Urothelium cell line (cell line): ENCODE data around the gene GOLPH3L.
A peak's percentile ranks its signal among the peaks of the same experiment; 100 is the strongest.
"Not testable (repeated sequence)": the region's sequence is repeated elsewhere in the genome, so short reads cannot be mapped to it uniquely, and the experiment has no call there.

ENCODE experiments used
- DNase-seq: peaks from one replicate; pipeline ENCODE4 v3.0.0; 2011; ENCODE audit warnings: low spot score, mixed read lengths
- FAIRE-seq: peaks from 2 replicates; lab custom pipeline; 2011; peaks lifted over from hg19 to GRCh38; lab: Jason Lieb, UNC

GOLPH3L gene

DNA sequence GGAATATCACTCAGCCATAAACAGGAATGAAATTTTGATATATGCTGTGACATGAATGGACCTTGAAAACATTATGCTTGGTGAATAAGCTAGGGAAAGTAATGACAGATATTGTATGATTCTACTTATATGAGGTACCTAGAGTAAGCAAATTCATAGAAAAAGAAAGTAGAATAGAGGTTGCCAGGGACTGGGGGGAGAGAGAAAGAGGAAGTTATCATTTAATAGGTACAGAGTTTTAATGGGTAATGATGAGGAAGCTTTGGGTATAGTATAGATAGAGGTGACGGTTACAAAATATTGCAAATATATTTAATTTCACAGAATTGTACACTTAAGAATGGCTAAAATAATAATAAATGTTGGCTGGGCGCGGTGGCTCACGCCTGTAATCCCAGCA, 36.4 kb downstream of the GOLPH3L start:
- FAIRE-seq (no peak), DNase-seq (no peak)

DNA sequence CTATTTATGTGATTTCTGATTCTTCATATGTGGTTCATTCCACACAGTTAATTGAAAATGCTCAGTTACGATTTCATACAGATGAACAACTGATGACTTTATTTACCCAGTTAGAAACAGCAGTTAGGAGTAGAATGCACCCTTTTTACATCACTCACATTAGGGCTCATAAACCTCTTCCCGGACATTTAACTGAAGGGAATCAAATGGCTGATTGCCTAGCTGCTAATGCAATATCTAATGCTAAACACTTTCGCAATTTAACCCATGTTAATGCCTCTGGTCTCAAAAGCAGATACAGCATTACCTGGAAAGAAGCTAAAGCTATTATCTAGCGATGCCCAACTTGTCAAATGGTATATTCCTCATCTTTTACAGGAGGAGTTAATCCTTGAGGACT, 39.9 kb downstream of the GOLPH3L start:
- not testable (repeated sequence) for DNase-seq, FAIRE-seq

DNA sequence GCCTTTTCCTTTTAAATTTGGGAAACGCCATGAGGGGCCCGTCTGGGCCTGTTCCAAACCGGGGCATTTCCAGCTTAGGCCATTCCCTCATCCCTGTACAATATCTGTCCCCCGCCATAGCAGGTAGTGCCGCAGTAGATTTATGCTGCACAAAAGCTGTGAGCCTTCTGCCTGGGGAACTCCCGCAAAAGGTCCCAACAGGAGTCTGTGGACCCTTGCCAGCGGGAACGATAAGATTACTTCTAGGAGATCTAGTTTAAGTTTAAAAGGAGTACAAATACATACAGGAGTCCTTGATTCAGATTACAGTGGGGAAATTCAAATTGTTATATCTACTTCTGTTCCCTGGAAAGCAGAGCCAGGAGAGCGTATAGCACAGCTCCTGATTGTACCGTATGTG, 42.3 kb downstream of the GOLPH3L start:
- FAIRE-seq = not testable (repeated sequence)

DNA sequence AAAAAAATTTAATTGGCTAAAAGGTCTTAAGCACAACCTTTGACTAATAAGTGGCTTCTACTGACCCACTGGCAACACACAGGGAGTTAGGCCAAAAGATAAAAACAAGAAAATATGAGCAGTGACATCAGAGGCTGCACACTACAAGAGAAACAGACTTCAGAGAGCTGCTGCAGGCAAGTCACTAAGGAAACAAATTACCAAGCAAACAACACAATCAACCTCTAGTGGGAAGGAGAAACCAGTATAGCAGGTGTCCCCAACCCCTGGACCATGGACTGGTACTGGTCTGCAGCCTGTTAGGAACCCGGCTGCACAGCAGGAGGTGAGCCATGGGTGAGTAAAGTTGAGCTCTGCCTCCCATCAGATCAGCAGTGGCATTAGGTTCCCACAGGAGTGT, 46.8 kb downstream of the GOLPH3L start:
- no peak for FAIRE-seq
- no peak for DNase-seq

More for the DNA sequence above, 42.3 kb downstream of the GOLPH3L start:
- not testable (repeated sequence) for DNase-seq

DNA sequence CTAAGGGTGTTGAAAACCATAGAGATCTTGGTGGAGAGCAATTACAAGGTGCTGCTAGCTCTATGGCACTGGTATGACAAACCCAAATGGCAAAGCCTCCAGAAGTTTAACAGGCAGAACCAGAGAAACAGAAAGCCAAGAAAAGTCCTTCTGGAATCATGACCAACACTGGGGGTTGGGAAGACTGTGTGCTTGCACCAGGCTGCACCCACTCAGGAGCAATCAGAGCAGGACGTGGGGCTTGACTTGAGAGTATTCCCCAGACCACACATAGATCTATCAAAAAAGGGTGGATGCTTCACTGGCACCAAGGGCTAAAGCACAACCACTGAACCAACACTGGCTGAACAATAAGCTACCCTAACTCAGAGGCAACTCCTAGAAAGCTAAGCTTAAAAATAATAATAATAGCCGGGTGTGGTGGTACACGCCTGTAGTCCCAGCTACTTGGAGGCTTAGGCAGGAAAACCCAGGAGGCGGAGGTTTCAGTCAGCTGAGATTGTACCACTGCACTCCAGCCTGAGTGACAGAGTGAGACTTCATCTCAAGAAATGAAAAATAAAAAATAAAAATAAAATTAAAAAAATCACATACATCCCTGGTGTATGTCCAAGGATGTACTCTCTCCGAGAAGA, 47.4 kb downstream of the GOLPH3L start:
- FAIRE-seq (no peak), DNase-seq (no peak)

DNA sequence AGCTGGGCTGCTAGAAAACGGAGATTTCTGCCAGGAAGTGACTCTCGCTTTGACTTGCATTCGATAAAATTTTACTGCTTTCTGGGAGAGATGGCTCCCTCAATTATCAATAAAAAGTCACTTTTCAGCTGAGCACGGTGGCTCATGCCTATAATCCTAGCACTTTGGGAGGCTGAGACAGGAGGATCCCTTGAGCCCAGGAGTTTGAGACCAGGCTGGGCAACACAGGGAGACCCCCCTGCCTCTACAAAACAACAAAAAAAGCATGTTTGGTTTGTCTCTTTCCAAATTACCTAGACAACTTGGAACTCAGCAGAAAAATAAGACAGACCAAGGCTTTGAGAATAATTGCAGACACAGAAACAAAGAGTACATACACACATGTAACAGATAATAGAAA, 54.7 kb downstream of the GOLPH3L start:
- FAIRE-seq (no peak), DNase-seq (no peak)

DNA sequence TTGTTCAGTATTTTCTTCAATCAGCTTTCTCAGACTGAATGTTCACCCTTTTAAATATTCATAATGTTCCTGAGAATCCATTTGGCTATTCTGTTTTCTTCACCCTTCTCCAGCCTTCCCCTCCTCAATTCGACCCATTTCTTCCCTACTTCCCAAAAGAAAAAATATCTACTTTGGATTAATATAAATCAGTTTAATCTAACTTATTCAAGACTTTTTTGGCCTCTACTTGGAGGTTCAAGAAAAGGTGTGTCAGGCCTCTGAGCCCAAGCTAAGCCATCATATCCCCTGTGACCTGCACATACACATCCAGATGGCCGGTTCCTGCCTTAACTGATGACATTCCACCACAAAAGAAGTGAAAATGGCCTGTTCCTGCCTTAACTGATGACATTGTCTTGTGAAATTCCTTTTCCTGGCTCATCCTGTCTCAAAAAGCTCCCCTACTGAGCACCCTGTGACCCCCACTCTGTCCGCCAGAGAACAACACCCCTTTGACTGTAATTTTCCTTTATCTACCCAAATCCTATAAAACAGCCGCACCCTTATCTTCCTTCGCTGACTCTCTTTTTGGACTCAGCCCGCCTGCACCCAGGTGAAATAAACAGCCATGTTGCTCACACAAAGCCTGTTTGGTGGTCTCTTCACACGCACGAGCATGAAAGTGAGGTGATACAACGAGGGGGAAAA, 55.7 kb downstream of the GOLPH3L start:
- FAIRE-seq, DNase-seq: not testable (repeated sequence)

DNA sequence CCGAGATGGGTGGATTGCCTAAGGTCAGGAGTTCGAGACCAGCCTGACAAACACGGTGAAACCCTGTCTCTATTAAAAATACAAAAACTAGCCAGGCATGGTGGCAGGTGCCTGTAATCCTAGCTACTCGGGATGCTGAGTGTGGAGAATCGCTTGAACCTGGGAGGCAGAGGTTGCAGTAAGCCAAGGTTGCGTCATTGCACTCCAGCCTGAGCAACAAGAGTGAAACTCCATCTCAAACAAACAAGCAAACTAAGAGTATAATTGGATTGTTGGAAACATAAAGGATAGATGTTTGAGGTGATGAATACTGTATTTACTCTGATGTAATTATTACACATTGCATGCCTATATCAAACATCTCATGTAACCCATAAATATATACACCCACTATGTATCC, 58.5 kb downstream of the GOLPH3L start:
- not testable (repeated sequence) for FAIRE-seq, DNase-seq

DNA sequence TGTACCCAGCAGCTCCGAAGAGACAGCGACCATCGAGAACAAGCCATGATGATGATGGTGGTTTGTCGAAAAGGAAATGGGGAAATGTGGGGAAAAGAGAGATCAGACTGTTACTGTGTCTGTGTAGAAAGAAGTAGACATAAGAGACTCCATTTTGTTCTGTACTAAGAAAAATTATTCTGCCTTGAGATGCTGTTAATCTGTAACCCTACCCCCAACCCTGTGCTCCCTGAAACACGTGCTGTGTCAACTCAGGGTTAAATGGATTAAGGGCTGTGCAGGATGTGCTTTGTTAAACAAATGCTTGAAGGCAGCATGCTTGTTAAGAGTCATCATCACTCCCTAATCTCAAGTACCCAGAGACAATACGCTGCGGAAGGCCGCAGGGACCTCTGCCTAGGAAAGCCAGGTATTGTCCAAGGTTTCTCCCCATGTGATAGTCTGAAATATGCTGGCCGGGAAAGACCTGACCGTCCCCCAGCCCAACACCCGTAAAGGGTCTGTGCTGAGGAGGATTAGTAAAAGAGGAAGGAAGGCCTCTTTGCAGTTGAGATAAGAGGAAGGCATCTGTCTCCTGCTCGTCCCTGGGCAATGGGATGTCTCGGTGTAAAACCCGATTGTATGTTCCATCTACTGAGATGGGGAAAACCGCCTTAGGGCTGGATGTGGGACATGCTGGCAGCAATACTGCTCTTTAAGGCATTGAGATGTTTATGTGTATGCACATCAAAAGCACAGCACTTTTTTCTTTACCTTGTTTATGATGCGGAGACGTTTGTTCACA, 61.9 kb downstream of the GOLPH3L start:
- not testable (repeated sequence) for DNase-seq, FAIRE-seq

DNA sequence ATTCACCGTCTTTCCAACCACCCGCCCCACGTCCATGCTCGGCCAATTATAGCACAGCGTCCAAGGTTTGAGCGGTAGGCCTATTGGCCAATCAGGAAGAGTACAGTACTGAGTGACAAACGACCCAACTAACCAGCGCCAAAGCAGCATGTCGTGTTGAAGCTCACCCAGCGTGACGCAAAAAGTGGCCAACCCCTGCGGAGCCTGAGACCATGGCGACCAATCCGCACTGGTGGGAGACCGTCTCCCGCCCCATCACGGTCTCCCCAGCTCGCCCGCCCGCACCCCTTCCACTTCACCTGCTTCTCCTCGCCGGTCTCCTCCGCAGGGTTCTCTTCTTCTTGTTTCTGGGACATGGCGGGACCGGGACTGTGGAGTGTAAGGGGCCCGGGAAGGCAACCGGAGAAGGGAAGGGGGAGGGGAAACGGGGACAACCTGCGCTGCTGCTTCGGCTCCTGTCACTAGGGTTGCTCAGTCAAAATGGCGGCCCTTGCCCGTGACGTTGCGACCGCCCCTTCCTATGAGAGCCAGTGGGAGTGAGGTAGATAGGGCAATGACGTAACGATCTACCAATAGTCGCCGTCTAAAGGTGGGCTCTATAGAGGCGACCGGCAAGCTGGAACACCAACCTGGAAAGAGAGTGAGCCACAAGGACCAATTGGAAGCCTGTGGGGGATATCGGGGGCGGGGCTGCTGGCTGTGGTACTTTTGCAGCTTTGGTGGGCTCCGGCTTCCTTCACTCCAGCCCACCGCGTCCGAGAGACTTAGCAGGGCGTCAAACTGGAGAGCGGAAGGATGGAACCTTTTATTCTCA, 67.6 kb downstream of the GOLPH3L start, which contains the start of gene ENSA:
Gene ENSA (minus strand): TSS at position 498 of the 814 bp plus-strand sequence. CDS start 142 bp downstream, at position 356.
- FAIRE-seq (peak; percentile 62), DNase-seq (peak; percentile 96)

DNA sequence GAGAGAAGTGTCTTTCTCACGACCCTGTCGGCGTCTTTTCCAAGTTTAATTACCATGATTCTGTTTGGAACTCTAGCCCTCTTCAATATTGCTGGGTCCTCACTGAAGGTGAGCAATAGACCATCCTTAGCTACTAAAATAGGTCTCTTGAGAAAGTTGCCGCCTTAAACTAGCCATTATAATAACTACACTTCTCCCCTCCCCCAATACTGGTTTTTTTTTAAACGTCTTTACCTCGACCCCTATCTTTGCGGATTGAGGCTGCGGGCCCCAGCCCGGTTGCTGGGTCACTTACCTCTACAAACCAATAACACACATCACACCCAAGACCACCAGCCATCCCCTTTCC, 68.2 kb downstream of the GOLPH3L start:
- DNase-seq (no peak), FAIRE-seq (no peak)

DNA sequence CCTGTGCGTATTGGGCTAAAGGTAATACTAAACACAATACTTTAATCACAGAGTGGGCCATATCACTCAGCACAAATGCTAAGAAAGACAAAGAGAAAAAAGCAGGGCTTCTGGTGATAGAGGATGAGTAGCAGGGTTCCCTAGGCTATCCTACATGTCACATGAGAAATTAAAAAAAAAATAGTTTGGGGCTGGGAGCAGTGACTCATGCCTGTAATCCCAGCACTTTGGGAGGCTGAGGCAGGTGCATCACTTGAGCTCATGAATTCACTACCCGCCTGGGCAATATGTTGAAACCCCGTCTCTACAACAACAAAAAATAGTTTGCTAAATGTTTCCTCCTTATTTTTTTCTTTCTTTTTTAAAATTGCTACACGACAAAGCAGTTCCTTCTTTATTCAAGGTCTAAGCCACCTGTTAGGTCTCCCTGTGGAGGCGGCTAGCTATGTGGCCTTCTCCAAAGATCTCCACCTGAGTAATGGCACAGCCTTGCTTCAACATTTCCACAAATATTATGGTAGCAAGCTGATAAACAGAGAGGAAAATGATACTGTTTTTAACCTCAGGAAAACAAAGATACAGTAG, 69.0 kb downstream of the GOLPH3L start:
- DNase-seq (no peak), FAIRE-seq (no peak)

DNA sequence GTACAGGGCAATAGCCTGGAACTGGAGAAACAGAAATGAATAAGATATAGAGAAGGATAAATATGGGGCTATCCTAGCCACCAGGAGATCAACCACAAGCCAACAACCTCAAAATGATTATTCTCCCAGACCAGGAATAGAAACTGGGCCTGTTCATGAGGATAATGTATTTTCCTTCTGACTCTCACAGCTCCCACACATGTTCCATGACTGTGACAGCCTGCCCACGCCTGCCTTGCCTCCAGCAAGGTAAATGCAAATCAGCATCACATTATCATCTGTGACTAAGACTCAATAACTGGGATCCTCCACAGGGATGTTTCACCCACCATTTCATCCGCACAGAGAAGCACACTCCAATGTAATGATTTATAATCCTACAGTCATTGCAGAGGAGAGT, 70.8 kb downstream of the GOLPH3L start:
- FAIRE-seq (no peak), DNase-seq (no peak)

DNA sequence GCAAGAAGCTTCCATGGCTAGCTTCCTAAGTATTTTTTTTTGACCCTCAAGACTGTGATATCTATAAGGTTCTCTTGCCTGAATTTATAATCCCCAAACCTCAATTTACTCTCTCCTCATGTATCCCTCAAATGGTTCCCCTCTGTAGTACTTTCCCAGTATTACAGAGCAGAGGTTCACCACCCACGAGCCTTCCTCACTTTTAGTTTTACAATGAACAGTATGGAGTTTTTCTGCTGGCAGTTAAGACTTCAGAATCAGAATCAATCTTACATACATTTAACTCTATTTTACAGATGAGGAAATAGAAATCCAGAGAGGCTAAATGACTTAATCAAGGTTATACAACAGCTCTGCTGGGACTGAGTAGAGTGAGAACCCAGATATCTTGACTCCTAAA, 72.4 kb downstream of the GOLPH3L start:
- FAIRE-seq, DNase-seq: not testable (repeated sequence)

DNA sequence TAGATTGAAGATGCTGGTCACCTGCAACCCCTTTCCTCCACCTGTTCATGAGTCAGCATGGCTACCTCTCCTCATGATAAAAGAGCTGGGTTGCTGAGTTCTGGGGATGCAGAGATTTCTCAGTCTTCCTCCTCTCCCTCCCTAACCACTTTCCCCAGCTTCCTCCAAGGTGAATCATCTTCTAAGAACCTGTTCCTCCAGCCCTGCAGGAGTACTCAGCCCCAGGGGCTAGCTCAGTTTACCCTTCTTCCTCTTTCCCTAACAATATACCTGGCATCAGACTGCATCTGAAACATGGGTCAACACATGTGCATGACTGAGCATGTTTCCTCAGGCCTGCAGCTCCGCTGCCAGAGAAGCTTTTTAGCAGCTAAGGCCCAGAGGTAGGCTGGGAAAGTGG, 72.8 kb downstream of the GOLPH3L start:
- not testable (repeated sequence) for DNase-seq, FAIRE-seq

DNA sequence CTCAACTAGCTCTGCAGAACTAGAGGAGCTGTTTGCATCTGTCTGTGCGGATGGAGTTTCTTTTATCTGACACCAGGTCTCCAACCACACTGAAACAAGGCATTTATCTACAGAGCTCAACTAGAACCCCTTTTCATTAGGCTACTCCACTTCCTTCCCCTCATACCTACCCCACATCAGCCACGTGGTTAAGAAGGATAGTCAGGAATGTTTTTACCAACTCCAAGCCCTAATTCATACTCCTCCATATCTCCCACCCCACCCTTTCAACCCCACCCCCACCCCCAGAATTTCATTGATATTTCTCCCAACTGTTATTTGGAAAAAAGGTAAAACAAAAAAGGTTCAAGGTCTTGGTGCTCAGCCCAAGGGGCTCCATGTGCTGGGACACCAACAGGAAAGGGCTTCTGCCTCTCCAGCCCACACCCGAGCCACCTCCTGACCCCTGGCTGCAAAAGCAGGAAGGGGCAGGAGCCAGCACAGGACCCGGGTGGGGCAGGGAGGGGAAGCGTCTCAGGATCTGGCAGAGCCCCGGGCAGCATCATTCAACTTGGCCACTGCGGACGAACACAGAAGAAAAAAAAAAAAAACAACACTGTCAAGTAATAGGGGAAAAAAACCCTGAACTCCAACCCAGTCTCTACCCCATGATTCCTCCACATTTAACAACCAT, 74.5 kb downstream of the GOLPH3L start:
- DNase-seq = no peak
- FAIRE-seq = no peak

DNA sequence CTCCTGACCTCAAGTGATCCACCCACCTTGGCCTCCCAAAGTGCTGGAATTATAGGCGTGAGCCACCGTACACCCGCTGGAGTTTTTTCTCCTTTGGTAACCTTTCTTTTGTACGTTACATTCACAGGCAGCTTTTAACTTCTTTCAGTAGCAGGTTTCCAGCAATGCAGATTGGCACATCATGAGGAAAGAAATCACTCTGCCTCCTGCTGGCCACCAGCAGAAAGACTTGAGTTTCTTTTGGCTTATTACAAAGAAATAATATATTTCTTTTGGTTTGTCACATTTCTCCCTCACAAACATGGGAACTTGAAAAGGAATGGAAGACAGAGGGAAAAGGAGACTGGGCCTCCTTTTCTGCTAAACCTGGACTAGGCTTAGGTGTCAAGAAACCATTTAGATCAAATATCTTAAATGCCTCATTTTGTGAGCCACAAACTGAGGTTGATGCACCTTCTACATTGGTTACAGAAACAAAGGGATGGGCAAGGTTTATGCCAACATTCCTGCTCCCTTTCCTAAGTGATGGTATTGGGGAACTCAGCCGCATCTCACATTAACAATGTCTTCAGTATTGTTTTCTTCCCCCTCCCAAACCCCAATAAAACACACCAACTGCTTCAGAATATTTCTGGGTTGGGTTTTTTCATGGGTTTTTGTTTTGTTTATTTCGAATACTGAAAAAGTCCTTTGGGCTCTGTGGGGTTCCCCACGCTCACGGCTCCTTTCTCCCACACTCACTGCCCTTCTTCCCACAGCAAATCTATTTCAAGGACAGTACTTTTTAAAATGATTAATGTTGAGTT, 75.3 kb downstream of the GOLPH3L start:
- DNase-seq (peak; percentile 23), FAIRE-seq (no peak)

DNA sequence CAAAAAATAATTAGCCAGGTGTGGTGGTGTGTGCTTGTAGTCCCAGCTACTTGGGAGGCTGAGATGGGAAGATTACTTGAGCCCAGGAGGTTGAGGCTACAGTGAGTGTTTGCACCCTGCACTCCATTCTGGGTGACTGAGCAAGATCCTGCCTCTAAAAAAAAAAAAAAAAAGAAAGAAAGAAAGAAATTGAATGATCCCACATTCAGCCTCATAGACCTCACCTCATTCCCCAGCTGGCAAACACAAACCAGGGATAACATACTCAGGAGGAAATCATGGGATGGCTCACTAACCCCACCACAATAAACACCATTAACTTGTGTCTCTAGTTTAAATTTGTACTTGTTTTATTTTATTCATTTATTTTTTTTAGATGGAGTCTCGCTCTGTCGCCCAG, 76.0 kb downstream of the GOLPH3L start:
- FAIRE-seq (no peak), DNase-seq (no peak)
